GM10266 (cell line): ENCODE measurements around the gene DOCK3.
"Not testable (repeated sequence)": the region's sequence is repeated elsewhere in the genome, so short reads cannot be mapped to it uniquely, and the experiment has no call there.

Source experiments
- DNase-seq: peaks from one replicate; pipeline ENCODE4 v3.0.0; 2012; ENCODE audit errors: extremely low spot score
- CTCF ChIP-seq: IDR thresholded peaks from 2 replicates; pipeline ENCODE4 v1.5.1; 2012; ENCODE audit warnings: mild to moderate bottlenecking, low read depth; ENCODE audit not compliant: control insufficient read depth, insufficient read depth; ENCODE audit errors: missing control alignments

The DOCK3 gene

GRCh38 chr3:50873376-50874157, 198.8 kb downstream of the DOCK3 start:
- no peak for TF ChIP-seq CTCF
- DNase-seq, result peak; percentile 16

- not testable (repeated sequence) for DNase-seq
Measured at GRCh38 chr3:50874876-50875275, 200.1 kb downstream of the DOCK3 start.

DNA sequence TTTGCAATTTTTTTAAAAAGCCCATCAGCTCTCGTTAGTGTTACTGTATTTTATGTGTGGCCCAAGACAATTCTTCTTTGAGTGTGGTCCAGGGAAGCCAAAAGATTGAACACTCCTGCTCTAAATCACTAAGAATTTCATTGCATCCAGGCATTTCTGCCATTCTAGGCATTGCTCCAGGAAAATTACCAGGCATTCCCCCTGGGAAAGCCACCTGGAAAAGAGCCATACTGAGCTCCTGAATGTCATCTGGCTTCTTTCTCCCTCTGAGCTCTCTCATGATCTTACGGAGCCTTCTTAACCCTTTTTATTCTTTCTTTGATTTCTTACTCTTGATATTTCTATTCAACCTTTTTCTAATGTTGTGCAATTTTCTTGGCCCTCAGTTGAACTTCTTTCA, 202.2 kb downstream of the DOCK3 start:
- TF ChIP-seq CTCF, result no peak
- no peak for DNase-seq

- DNase-seq, result not testable (repeated sequence)
Measured at GRCh38 chr3:50882733-50883132, 208.0 kb downstream of the DOCK3 start.

DNA sequence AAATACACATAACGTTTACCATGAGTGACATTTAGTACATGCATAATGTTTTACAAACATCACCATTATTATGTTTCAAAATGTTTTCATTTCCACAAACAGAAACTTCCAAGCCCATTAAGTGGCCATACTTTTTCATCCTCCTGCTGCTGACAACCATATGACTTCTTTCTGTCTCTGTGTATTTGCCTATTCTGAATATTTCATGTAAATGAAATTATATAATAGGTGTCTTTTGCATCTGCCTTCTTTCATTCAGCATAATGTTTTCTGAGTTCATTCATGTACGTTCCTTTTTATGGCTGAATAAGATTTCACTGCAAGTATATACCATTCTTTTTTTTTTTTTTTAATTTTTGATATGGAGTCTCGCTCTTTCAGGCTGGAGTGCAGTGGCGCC, 209.0 kb downstream of the DOCK3 start:
- no peak for DNase-seq
- no peak for TF ChIP-seq CTCF

DNA sequence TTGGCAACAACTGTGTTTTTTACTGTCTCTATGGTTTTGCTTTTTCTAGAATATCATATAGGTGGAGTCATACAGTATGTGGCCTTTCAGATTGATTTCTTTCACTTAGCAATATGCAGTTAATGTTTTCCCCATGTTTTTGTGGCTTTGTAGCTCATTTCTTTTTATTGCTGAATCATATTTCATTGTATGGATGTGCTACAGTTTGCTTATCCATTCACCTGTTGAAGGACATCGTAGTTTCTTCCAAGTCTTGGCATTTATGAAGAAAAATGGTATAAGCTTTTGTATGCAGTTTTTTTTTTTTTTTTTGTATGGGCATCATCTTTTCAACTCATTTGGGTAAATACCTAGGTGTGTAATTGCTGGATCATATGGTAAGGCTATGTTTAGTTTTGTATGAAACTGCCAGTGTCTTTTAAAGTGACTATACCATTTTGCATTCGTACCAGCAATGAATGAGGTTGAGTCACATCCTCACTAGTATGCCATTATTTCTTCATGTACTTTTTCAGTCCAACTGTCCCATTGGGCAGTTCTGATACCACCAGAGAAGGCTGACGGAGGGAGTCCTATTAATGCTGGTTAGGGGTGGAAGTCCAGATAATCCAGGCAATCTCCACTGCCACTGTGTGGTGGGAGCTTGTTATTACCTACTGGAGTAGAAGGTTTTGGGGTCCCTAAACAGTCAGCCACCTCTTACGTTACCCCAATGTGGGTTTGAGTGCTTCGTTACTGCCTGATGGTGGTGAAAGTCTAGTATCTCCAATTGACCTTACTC, 210.5 kb downstream of the DOCK3 start:
- peak; percentile 2 for TF ChIP-seq CTCF

GRCh38 chr3:50890688-50891344, 216.1 kb downstream of the DOCK3 start:
- no peak for DNase-seq
- TF ChIP-seq CTCF, result no peak

More for the DNA sequence above, 210.5 kb downstream of the DOCK3 start:
- no peak for DNase-seq

GRCh38 chr3:50901097-50901496, 226.4 kb downstream of the DOCK3 start:
- DNase-seq, result not testable (repeated sequence)

- no peak for TF ChIP-seq CTCF
- no peak for DNase-seq
Measured at GRCh38 chr3:50912746-50913145, 238.0 kb downstream of the DOCK3 start.
